DOHH2 (cell line): ENCODE measurements around the gene HSFX1.
"Not testable (repeated sequence)": the region's sequence is repeated elsewhere in the genome, so short reads cannot be mapped to it uniquely, and the experiment has no call there.

Source experiments
- H3F3A ChIP-seq: fragments of 200-600 bp; sonication (generic), shearing (Covaris generic); 2 replicates; pipeline ENCODE4 v1.6.0; 2016; ENCODE audit warnings: antibody characterized with exemption, mild to moderate bottlenecking; ENCODE audit not compliant: control insufficient read depth, insufficient read depth
- H3K27ac ChIP-seq: fragments of 200-600 bp; sonication (generic); 2 replicates; pipeline ENCODE4 v1.5.1; 2014; ENCODE audit warnings: low read depth, mild to moderate bottlenecking, low read length, moderate library complexity
- H3K27me3 ChIP-seq: fragments of 200-600 bp; sonication (generic); 2 replicates; pipeline ENCODE4 v1.6.1; 2014; ENCODE audit warnings: mild to moderate bottlenecking, low read length, mixed read lengths; ENCODE audit not compliant: control insufficient read depth
- H3K36me3 ChIP-seq: fragments of 200-600 bp; sonication (generic); 2 replicates; pipeline ENCODE4 v1.6.1; 2014; ENCODE audit warnings: mild to moderate bottlenecking, low read length, moderate library complexity, mixed read lengths; ENCODE audit not compliant: control insufficient read depth
- H3K4me1 ChIP-seq: fragments of 200-600 bp; sonication (generic); 2 replicates; pipeline ENCODE4 v1.6.1; 2014; ENCODE audit warnings: mild to moderate bottlenecking, low read length, mixed read lengths; ENCODE audit not compliant: control insufficient read depth
- H3K4me2 ChIP-seq: fragments of 200-600 bp; sonication (generic); 2 replicates; pipeline ENCODE4 v1.6.0; 2014; ENCODE audit warnings: mild to moderate bottlenecking, low read length, moderate library complexity
- H3K4me3 ChIP-seq: fragments of 200-600 bp; sonication (generic); 2 replicates; pipeline ENCODE4 v1.5.1; 2014; ENCODE audit warnings: mild to moderate bottlenecking, low read length, mixed read lengths
- H3K79me2 ChIP-seq: fragments of 200-600 bp; sonication (generic); 2 replicates; pipeline ENCODE4 v1.6.1; 2014; ENCODE audit warnings: mild to moderate bottlenecking, low read length, mixed read lengths; ENCODE audit not compliant: control insufficient read depth
- H3K9me2 ChIP-seq: fragments of 200-600 bp; sonication (generic); replicated peaks from 2 replicates; pipeline ENCODE4 v1.6.1; 2014; ENCODE audit warnings: mild to moderate bottlenecking, low read length, mixed read lengths; ENCODE audit not compliant: control insufficient read depth
- H3K9me3 ChIP-seq: fragments of 200-600 bp; sonication (generic); 2 replicates; pipeline ENCODE4 v1.6.1; 2014; ENCODE audit warnings: antibody characterized with exemption, low read length, mixed read lengths; ENCODE audit not compliant: control insufficient read depth, insufficient read depth
- H4K20me1 ChIP-seq: fragments of 200-600 bp; sonication (generic); 2 replicates; pipeline ENCODE4 v1.6.0; 2014; ENCODE audit warnings: low read depth, mild to moderate bottlenecking, antibody characterized with exemption, low read length, moderate library complexity; ENCODE audit not compliant: control insufficient read depth, insufficient read depth
- EZH2phosphoT487 ChIP-seq: fragments of 200-600 bp; sonication (generic); IDR thresholded peaks from 2 replicates; pipeline ENCODE4 v1.6.1; 2017; ENCODE audit warnings: borderline replicate concordance, mild to moderate bottlenecking, antibody characterized with exemption, low read length, moderate library complexity, mixed read lengths
- TF ChIP-seq, protein P1 (sequence below): fragments of 200-600 bp; sonication (generic); IDR thresholded peaks from one replicate; pipeline ENCODE4 v1.5.1; 2014; ENCODE audit warnings: antibody characterized with exemption, mild to moderate bottlenecking, low read depth, low read length; ENCODE audit not compliant: poor library complexity, severe bottlenecking

Gene HSFX1, protein sequence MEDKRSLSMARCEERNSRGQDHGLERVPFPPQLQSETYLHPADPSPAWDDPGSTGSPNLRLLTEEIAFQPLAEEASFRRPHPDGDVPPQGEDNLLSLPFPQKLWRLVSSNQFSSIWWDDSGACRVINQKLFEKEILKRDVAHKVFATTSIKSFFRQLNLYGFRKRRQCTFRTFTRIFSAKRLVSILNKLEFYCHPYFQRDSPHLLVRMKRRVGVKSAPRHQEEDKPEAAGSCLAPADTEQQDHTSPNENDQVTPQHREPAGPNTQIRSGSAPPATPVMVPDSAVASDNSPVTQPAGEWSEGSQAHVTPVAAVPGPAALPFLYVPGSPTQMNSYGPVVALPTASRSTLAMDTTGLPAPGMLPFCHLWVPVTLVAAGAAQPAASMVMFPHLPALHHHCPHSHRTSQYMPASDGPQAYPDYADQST

DNA sequence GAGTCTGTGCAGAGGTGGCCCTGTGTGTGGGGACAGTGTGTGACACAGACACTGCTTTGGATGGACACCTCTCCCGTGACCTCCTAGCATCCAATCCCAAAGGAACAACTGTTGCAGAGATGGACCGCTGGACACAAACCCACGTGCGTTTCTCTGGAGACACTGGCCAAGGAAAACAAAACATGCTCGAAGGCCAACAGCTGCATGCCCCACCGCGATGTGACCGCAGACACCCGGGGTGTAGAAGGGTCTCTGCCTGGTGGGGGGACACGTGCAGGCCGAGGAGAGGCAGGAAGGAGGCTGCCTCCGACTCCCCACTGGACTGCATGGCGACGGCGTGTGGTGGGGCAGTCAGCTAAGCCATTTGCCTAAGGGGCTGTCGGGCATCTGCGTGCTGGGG is at the start of gene HSFX1:
Gene HSFX1 (plus strand): TSS at position 301 of the 400 bp plus-strand sequence. CDS start 614 bp downstream, outside the sequence.
- not testable (repeated sequence) for H3K9me3 ChIP-seq, H3K27ac ChIP-seq, H4K20me1 ChIP-seq, H3K4me2 ChIP-seq, H3K79me2 ChIP-seq, H3F3A ChIP-seq, H3K36me3 ChIP-seq, H3K4me1 ChIP-seq, H3K9me2 ChIP-seq, H3K4me3 ChIP-seq, H3K27me3 ChIP-seq

DNA sequence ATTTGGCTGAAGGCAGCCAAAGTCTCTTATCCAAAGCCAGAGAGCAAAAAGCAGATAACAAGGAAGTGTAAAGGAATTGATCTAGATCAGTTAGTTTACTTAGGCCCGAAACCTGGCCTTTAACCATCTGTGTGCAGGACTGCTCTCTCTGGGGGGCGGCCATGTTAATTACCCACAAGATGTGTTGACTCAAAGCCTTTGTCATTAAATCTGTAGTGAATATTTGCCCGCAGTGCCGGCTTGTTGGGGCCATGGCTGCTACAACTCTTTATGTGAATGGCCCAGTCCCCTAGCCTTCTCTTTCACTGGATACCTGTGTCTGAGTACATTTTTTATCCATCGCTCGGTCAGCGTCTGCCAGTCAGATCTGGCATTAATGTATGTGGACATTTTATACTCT is 46.6 kb upstream of the HSFX1 start:
- H3K79me2 ChIP-seq, H3K9me2 ChIP-seq, H3K36me3 ChIP-seq, H3K4me1 ChIP-seq, H4K20me1 ChIP-seq, H3K4me3 ChIP-seq, H3K27ac ChIP-seq, H3K4me2 ChIP-seq, H3F3A ChIP-seq, H3K27me3 ChIP-seq, H3K9me3 ChIP-seq: not testable (repeated sequence)

DNA sequence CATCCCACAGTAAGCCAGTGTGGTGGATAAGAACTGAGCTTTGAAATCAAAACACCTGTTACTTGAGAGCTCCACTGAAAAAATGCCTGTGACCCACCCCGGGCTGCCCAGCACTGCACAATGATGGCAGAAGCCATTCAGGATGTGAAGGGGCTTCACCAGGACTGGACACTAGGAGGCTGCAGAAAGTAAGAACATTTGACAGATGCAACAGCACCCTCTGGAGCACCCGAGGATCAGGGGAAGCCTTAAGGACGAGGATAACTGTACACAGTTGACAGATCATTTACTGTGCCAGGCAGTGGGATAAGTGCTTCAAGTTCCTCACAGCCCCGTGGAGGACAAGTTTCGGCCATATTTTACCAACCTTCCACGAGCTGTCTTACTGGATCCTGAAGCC is 31.6 kb upstream of the HSFX1 start:
- H3K9me2 ChIP-seq, H3K4me1 ChIP-seq, H4K20me1 ChIP-seq: not testable (repeated sequence)

DNA sequence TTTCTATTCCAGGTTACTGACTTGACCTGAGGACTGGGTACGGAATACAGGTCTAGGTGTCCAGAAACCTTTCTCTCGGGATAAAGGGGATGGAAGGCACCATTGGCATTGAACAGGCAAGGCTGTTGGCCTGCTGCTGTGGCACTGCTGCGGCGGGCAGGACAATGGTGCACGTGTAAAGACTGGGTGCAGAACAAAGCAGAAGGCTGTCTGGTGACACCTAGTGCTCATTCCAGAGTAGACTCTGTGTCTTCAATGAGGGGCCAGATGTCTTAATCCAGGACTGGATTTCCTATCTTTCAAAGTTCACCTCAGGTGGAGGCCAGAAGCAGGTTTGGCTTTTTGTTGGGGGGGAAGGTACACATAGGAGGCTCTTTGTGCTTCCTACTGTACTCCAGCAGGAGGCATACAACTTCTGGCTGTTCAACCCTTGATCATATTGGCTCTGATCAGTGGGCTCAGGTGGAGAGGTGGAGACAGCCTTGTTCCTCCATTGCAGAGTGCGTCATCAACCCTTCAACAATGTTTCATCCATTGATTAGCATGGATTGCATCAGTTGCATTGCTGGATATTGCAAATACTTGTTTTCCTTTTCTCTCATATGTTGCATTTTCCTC is 27.4 kb upstream of the HSFX1 start:
- H3K27ac ChIP-seq, H3K4me1 ChIP-seq, H4K20me1 ChIP-seq, H3F3A ChIP-seq, H3K27me3 ChIP-seq, H3K4me3 ChIP-seq, H3K9me3 ChIP-seq, H3K79me2 ChIP-seq, H3K9me2 ChIP-seq, H3K36me3 ChIP-seq, H3K4me2 ChIP-seq: not testable (repeated sequence)

More for the DNA sequence above, 31.6 kb upstream of the HSFX1 start:
- H3F3A ChIP-seq, H3K9me3 ChIP-seq, H3K27ac ChIP-seq, H3K4me2 ChIP-seq, H3K79me2 ChIP-seq, H3K27me3 ChIP-seq, H3K36me3 ChIP-seq, H3K4me3 ChIP-seq: not testable (repeated sequence)

DNA sequence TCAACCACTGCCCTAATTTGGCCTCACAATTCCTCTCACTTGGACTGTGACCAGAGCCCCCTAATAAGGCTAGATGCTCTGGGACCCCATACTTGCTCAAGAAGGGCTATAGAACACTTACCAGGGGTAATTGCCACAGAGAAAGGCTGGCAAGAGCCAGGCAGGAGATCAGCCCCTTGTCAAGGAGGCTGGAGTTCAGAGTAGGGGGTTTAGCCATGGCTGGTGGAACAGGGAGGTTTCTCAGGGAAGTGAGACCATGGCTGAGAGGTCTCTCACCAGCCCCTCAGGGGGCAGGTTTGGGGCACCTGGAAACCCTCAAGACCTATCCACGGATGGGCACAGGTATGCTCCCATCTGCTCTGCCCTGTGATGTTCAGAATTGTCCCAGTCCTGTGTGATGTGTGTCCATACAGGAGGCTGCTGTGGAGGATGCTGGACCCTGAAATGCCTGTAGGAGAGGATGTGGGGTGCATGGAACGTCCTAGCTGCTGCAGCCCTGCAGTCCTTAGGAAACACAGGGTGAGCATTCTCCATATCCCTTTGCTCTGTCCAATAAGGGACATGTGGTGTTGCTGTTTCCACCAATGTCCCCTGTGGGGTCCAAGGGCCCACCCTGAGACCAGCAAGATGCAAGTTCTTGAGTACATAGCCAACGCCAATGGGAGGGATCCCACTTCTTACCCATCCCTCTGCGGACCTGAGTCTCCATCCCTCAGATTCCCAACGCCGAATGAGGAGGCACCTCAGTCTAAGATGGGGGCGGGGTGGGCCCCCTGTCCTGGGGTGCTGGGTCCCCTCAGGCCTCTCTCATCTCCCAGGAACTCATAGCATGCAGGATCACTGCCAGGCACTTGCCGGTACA is 16.4 kb upstream of the HSFX1 start:
- Histone ChIP-seq H3K4me1 (no peaks in the 10 kb centered on the region), H3K79me2 (no peaks in the 10 kb centered on the region), H3K9me3 (no peaks in the 10 kb centered on the region), H3K36me3 (no peaks in the 10 kb centered on the region), H3K27me3 (no peaks in the 10 kb centered on the region), H3K27ac (no peak overlapping the region), H3K4me3 (no peak overlapping the region), H3F3A (no peaks in the 10 kb centered on the region), H3K4me2 (no peak overlapping the region), H3K9me2 (no peaks in the 10 kb centered on the region), H4K20me1 (no peaks in the 10 kb centered on the region)
- no peak for TF ChIP-seq EZH2phosphoT487
- TF ChIP-seq, protein P1, sequence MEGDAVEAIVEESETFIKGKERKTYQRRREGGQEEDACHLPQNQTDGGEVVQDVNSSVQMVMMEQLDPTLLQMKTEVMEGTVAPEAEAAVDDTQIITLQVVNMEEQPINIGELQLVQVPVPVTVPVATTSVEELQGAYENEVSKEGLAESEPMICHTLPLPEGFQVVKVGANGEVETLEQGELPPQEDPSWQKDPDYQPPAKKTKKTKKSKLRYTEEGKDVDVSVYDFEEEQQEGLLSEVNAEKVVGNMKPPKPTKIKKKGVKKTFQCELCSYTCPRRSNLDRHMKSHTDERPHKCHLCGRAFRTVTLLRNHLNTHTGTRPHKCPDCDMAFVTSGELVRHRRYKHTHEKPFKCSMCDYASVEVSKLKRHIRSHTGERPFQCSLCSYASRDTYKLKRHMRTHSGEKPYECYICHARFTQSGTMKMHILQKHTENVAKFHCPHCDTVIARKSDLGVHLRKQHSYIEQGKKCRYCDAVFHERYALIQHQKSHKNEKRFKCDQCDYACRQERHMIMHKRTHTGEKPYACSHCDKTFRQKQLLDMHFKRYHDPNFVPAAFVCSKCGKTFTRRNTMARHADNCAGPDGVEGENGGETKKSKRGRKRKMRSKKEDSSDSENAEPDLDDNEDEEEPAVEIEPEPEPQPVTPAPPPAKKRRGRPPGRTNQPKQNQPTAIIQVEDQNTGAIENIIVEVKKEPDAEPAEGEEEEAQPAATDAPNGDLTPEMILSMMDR = no peak
